ENCODE results near the gene SELENOS. TPM values are rescaled to one million over a fixed set of nuclear protein-coding genes. Genes with fewer than 3 reads are reported as not detected.
"Not testable (repeated sequence)": the region's sequence is repeated elsewhere in the genome, so short reads cannot be mapped to it uniquely, and the experiment has no call there.

The SELENOS gene
- total RNA-seq, 1 donor = 35.0 TPM

DNA sequence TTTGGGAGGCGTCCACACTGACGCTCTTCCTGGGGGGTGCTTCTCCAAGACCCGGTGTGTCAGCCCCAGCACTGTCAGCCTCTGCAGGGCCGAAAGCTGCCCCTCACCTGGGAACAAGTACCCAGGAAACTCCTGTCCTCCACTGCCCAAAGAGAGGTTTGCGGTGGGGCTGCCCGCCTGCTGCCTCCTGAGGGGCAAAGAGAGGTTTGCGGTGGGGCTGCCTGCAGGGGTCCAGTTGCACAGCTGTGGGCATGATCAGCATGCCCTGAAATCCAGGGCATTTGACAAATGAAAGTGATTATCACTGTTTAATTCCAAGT, 32.8 kb upstream of the SELENOS start:
- no peak for DNase-seq (ENCODE audit: low read depth in 2 of 3, low spot score in 2 of 3)

DNA sequence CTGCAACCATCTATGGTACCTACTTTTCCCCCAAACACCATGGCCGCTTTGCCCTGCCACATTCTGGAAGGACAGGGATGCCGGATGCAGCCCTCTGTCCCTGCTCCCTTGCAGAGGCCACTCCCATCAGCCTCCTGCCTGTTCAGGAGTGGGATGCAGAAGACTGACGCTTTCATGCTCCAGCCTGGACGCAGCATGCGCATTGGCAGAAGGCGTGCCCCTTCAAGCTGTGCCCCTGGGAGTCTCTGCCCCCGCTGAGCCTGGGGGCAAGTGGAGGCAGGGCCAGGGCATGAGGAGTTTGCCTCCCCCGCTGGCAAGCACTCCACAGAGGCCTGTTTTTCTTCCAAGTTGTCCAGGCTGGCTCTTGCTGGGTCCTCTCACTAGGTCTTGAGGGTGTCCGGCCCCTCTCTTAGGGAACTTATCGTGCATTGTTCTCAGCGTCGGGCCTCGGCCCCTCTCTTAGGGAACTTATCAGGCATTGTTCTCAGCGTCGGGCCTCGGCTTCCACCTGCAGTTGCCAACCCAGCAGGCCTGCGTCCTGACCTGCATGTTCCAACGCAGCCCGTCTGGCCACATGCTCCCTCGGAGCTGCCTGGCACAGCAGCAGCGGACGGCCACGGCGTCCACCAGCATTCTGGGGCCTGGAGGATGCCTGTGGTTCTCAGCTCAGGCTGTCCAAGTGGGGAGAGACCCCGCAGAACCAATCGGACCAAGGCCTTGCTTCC, 32.3 kb upstream of the SELENOS start:
- DNase-seq (ENCODE audit: low read depth in 2 of 3, low spot score in 2 of 3) = no peak

DNA sequence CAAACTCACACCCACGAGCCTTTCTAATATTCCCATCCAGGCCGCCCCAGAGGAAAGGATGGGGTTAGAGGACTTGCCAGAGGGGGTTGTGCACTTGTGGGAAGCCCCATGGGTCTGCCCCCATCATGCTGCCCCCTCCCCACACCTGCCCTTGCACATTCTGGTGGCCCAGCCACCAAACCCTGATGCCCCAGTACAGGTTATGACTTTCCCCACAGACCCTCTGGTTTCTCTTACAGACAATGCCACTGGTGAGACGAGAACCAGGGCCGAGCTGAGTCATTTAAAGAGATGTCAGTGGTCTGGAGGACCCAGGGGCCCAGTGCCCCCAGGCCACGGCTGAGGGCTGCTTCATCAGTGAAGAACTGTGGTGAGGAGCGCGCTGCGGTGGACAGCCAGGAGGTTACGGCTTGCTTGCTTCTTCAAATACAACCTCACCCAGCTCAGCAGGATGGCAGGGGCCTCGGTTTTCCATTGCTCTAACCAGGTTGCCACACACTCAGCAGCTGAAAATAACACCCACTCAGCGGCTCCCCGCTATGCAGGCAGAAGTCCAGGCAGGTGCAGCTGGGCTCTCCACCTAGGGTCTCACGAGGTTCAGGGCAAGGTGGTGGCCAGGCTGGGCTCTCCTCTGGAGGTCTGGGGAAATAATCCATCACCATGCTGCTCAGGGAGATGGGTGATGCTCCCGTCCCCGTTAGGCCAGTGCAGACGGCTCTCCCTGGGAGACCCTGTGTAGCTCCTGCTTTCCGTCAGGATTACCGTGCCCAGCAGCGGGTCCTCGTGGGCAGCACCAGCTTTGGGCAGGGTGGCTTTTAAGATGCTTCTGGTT, 31.5 kb upstream of the SELENOS start:
- no peak for DNase-seq (ENCODE audit: low read depth in 2 of 3, low spot score in 2 of 3)

DNA sequence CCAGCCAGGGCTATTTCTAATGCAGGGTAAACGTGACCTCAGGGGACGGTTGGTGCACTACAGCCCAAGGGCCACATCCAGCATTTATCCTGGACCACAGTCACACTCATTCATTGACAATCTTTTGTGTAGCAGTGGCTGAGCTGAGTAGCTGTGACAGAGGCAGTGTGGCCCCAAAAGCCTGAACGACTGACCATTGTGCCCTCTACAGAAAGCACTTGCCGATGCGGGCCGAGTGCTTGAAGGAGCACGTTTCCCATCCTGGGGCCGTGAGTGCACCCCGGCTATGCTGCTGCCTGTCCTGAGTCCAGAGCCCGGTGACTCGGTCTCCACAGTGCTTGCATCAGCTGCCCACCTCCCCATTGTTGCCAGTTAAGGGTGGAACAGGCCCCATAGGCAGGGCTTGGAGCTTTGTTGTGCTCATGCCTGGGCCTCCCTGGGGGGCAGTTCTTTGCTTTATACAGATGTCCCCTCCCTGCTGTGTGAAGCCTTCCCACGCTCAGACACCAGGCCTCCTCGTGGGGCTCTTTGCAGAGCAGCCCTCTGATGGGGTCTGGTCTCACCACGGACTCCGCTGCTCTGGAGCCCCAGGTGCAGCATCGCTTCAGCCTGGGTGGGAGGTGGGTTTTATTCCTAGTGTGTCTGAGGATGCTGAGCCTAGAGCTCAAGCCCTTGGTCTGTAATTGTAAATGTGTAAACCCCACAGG, 30.8 kb upstream of the SELENOS start:
- DNase-seq (ENCODE audit: low read depth in 2 of 3, low spot score in 2 of 3) = no peak

DNA sequence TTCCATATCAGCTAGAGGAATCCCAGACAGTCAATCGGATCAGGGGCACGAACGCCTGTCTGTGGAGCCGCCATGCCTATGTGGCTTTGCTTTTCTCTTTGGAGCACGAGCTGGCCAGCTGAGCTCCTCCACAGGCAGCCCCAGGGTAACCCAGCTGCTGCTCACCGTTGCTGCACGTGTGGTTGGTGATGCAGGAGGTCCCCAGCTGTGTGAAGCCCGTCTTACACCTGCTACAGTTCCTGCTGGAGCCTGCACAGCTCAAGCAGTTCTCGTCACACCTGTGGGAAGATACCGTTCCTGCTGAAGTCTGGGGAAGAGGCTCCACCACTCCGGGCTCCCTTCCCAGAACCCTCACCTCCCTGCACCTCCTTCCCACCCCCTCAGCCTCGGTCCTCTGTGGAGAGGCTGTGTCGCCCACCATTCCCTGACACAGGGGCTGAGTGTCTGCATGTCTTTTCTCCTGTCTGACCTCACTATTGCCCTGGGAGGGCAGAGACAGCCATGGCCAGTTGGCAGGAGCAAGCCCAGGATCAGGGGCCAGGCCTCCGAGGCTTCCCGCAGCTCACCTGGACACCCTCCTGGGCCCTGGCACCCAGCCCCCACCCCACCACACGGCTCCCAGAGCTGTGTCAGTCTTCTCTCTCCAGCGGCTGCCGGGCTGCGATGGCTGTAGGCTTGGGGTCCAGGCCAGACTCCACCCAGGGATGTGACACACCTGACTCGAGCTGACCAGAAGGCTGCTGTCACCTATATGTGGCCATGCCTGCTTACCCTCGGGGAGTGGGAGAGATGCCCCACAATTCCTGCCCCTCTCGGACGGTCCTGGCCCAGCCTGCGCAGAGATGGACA, 30.0 kb upstream of the SELENOS start:
- no peak for DNase-seq (ENCODE audit: low read depth in 2 of 3, low spot score in 2 of 3)

DNA sequence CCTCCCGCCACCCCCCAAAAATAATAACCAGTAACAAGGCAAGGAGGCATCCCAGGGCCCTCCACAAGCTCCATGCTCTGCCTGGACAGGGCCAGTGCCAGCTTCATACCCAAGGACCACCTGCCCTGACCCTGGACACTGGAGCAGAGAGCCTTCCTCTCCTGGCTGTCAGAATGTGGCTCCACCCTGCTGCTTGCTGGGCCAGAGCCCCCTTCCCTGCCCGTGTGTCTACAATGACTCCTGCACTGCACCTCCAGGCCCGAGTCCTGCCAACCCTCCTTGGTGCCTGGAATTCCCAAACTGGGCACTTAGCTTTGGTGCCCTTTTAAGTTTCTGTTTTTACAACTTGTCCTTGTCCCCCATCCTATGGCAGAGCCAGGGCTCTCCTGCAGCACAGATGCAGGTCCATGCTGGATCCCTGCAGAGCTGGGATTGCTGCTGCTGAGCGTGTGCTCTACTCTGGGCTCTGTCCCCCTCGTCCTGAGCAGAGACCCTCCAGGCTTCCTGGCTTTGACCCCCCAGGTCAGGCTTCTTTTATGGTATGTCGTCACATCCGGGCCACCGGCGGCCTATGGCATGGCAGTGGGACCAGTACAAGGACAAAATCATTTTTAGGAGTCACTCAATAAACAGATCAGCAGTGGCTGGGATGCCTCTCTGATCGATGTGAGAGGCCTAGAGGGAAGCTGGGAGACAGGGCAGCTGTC, 29.2 kb upstream of the SELENOS start:
- no peak for DNase-seq (ENCODE audit: low read depth in 2 of 3, low spot score in 2 of 3)

DNA sequence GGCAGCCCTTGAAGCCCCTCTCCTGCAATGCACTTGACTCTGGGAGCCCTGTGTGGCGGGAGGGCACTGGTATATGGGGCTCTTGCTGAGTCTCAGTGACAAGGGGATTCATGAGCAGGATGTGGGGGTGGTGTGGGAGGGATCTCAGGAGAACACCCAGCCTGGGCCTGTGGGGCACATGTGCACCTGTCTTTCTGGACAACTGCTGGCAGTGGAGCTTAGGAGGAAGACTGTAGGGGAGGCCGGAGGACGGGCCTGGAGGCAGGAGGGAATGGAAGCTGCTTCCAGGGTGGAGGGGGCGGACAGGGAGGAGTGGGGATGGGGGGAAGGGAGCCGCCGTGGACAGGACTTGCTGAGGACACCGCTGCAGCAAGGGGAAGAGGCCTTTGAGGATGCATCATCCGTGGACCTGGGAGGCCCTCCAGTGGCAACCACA, 28.6 kb upstream of the SELENOS start:
- no peak for DNase-seq (ENCODE audit: low read depth in 2 of 3, low spot score in 2 of 3)

DNA sequence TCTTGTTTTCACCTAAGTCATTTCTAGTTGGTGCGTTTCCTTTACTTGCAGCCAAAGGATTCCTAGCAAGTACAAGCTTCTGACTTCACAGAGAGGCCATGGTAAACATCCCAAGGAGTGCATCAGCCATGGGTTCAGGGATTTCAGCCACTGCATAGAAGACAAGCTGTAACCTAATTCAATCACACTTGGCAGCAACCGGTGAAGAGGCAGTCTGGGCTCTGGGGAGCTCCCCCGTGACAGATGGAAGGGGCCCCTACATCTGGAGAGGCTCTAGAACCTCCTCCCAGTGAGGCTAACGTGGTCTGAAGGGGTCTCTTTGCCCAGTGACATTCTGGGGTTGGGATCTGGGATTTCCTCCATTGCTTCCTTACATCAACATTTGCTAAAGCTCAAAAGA, 26.1 kb upstream of the SELENOS start:
- no peak for DNase-seq (ENCODE audit: low read depth in 2 of 3, low spot score in 2 of 3)

DNA sequence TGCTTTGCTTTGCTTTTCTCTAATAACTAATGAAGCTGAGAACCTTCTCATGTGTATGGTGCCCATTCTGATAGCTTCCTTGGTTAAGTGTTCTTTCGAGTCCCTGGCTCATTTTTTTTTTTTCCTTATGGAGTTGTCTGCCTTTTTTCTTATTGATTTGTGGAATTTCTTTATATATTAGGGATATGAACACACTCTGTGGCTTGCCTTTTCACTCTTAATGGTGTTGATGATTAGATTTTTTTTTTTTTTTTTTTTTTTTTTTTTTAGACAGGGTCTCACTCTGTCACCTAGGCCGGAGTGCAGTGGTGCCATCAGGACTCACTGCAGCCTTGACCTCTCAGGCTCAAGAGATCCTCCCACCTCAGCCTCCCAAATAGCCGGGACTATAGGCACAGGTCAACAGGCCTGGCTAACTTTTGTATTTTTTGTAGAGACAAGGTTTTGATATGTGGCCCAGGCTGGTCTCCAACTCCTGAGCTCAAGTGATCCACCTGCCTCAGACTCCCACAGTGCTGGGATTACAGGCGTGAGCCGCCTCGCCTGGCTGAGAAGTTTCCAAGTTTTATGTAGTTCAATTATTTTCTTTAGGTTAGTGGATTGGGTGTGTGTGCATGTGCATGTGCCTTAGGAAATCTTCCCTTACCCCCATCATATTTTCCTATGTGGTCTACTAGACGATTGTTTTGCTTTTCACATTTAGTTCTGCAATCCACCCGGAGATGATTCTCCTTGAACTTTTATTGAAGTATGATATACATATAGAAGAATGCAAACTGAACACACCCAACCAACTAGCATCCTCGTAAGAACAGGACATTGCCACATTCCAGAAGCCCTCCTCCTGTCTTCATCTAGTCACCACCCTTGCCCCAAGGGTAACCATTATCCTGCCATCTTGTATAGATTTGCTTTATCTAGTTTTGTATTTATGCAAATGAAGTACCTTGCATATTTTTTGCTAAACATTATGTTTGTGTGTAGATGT, 19.4 kb upstream of the SELENOS start:
- DNase-seq (ENCODE audit: low read depth in 2 of 3, low spot score in 2 of 3) = no peak

DNA sequence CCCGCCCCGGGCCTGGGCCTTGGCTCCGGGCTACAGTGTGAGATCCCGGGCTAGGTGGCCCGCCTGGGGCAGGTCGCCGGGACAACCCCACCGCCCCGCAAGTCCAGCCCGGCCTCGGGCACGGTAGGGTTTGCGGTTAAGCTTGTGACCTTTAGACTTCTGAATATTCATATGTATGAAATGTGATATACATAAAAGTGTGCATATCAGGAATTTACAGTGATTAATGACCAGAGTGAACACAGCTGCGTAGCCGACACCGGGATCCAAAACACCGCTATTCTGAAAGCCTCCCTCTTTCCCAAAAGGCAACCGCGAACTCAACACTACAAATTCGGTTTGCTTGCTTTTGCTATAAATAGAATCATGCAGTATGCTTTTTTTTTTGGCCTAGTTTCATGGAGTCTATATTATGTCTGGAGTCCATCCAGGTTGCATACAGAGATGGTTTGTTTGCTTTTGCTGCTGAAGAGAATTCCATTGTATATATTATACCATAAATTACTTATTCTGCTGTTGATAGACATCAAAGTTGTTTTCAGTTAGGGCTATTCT, 18.4 kb upstream of the SELENOS start:
- DNase-seq (ENCODE audit: low read depth in 2 of 3, low spot score in 2 of 3) = no peak

DNA sequence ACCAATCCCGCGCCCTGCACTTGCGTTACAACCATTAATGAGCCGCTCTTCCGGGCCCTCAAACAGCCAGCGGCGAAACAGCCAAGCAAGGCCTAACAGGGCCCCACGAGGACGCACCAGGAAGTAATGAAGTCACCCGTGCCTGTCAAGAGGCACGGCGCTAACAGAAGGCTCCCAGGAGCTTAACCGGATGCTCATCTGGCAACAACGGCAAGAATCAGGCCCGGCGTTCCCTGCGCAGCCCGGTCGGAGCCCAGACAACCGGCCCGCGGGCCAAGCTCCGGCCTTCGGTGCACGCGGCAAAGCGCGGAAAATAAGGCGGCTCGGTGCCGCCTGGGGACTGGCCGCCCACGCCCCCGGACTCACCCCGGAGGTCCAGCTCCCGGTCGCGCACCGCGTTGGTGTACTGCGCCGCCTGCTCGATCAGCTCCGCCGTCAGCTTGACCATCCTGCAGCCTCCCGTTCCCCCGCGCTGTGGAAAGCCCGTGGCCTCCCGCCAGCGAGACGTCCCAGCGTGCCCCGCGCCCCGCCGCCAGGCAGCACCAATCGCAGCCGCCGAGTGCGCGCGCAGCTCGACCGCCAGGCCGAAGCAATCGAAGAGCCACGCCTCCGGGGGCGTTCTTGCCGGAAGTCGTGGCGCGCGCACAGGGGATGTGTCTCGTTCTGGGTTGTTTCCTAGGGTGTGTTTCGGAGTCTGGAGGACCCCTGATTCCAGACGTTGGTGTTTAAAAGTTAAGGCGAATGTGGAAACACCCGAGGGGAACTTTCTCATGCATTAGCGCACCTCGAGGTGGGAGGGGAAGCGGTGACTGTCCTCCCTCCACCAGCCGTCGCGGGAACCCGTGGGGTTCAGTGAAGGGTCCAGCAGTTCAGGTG, 17.7 kb upstream of the SELENOS start, which contains the start of gene SNRPA1:
Gene SNRPA1, minus strand, starts transcription at position 518 of the 876 bp plus-strand sequence. Its CDS starts 70 bp downstream, at position 448.
- DNase-seq (ENCODE audit: low read depth in 2 of 3, low spot score in 2 of 3) = peak; percentile 90 to 96 (median 95)

DNA sequence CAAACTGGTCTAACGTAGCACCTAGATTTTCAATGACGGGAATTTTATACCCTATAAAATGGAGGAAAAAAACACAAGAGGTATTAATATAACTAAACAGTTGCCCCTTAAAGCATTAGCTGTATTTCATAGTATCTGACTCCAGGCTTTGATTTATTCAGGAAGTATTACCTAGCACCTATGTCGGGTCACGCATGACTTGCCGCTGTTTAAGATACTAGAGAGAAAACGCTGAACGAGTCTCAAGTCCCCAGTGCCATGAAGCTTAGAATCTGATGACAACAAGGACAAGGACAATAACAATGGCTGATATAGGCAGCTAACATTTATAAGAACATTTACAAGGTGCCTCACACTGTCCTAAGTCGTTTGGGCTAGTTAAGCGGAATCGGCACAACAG, 15.8 kb upstream of the SELENOS start:
- DNase-seq (ENCODE audit: low read depth in 2 of 3, low spot score in 2 of 3) = no peak

DNA sequence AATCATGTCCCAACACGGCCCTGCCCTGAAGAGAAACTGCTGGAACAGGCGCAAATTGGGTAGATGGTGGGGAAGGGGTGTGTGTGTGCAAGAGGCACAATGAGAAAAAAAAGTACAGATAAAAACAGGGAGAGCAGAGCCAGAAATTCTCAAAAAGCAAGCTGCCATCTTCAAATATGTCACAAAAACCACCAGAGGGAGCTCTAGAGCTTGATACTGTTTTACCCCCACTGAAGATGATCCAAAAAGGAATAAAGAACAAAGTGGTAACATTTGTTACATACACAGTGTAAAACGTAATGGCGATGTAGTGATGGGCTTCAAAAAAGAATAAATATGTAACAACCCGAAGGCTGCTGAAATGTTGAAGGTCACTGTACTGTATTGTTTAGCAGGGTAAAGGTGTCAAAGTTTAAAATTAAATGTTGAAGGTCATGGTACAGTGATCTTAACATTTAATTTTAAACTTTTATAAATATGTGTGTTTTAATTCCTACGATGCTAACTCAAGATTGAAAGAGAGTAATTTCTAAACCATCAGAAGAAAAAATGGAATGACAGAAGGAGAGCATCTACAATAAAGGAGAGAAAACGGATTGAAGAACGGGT, 11.7 kb upstream of the SELENOS start:
- peak in 2 of 3 donors; percentile 61 to 79 for DNase-seq (ENCODE audit: low read depth in 2 of 3, low spot score in 2 of 3)

DNA sequence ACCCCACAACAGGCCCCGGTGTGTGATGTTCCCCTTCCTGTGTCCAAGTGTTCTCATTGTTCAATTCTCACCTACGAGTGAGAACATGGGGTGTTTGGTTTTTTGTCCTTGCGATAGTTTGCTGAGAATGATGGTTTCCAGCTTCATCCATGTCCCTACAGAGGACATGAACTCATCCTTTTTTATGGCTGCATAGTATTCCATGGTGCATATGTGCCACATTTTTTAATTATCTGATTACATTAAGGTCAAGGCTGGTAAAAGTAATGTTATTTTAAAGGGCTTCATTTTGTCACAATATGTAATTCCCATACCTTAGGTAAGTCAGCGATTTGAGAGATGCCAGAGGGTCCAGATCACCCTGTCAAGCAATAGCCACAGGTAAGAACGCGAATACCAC, 10.1 kb upstream of the SELENOS start:
- not testable (repeated sequence) for DNase-seq (ENCODE audit: low read depth in 2 of 3, low spot score in 2 of 3)

DNA sequence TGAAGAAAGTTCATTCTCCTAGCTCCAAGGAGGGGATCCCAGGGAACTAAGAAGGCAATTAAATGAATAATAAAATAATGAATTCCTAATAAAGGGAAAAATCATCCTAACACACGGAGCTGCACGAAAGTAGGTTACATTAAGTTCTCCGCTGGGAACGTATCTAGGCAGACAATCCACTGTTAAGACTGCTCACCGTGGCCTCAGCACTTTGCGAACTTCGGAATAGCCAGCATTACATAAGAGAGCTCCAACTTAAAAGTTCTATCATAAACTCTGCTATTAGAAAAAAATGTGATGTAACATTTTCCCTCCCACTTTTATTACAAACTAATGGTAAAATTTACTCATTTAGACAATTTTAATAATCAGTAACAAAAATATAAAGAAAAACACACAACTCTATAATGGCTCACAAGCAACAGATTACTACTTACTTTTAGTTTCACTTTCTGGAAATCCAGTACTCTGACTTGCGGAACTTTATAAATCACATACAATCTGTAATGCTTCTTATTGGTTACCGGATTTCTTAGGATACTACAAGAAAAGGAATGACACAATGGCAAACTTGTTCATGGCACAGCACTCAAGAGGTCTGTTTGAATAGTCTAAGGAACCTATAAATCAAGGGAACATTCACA, 9.3 kb upstream of the SELENOS start:
- DNase-seq (ENCODE audit: low read depth in 2 of 3, low spot score in 2 of 3) = peak in 1 of 3 donors; percentile 17

DNA sequence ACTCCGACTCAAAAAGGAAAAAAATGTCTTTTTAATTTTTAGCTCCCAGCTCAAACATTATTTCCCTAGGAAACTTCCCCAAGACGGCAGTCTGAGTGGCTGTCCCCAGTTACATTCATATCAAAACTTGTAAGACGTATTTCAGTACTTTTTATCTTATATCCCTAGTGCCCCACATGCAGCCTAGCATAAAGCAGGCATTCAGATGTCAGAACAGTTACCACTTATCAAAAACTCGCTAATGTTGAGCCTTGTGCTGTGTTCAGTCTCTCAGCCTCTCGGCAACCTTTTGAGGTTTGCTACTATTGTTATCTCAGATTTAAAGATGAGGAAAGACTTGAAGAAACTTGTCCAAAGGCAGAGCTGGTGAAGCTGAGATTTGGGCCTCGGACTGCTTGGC, 6.6 kb upstream of the SELENOS start:
- DNase-seq (ENCODE audit: low read depth in 2 of 3, low spot score in 2 of 3) = no peak

DNA sequence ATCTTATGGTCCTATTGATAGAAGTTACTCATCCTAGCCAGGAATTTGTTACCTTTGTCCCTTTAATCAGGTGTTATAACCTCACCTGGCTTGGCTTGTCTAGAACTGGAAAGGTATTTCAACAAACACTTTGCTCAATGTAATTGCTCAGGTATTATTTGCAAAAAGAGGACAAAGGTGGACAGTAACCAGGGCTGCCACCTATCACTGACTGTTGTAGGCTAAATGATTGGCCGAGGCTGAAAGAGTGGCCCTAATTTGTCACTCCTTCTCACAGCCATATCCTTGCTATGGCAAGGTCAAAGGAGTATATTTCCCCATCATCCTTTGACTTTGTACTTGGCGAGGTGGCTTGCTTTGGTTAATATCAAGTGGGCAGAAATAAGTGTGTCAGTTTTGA, 2.7 kb upstream of the SELENOS start:
- no peak for DNase-seq (ENCODE audit: low read depth in 2 of 3, low spot score in 2 of 3)
